Mesothelial cell of epicardium (in vitro differentiated cells): Measurements from ENCODE around the gene MED12L. TPM values are rescaled to one million over a fixed set of nuclear protein-coding genes. Genes with fewer than 3 reads are reported as not detected.

Experiments used
- DNase-seq, 2 experiments: peaks; one replicate each; pipeline ENCODE4 v3.0.0; 2021; ENCODE audit warnings: low spot score in 2 of 2; ENCODE audit not compliant: unreplicated experiment in 2 of 2
- H3K27ac Mint-ChIP-seq: 2 replicates; pipeline ENCODE4 v1.8.0; 2021; ENCODE audit warnings: mixed read lengths
- H3K27me3 Mint-ChIP-seq: 2 replicates; pipeline ENCODE4 v1.8.0; 2021; ENCODE audit warnings: low read depth, mixed read lengths
- H3K36me3 Mint-ChIP-seq: 2 replicates; pipeline ENCODE4 v1.8.0; 2021; ENCODE audit warnings: mixed read lengths
- H3K4me1 Mint-ChIP-seq: 2 replicates; pipeline ENCODE4 v1.8.0; 2021; ENCODE audit warnings: mixed read lengths
- H3K4me3 Mint-ChIP-seq: 2 replicates; pipeline ENCODE4 v1.8.0; 2021; ENCODE audit warnings: mild to moderate bottlenecking, moderate library complexity, mixed read lengths
- H3K9me3 Mint-ChIP-seq: 2 replicates; pipeline ENCODE4 v1.8.0; 2021; ENCODE audit warnings: mixed read lengths
- total RNA-seq: library from RNA; stranded (reverse); gene quantifications from 3 replicates; pipeline ENCODE4 v1.2.1, GENCODE V29; 2021
- TF ChIP-seq, protein P1 (sequence below): fragments of 200-600 bp; sonication (generic); IDR thresholded peaks from one replicate; pipeline ENCODE4 v1.5.0; 2021; ENCODE audit warnings: antibody characterized with exemption; ENCODE audit not compliant: unreplicated experiment

Gene MED12L
- total RNA-seq, 1 donor from 2014 or later = 13.8 TPM

DNA sequence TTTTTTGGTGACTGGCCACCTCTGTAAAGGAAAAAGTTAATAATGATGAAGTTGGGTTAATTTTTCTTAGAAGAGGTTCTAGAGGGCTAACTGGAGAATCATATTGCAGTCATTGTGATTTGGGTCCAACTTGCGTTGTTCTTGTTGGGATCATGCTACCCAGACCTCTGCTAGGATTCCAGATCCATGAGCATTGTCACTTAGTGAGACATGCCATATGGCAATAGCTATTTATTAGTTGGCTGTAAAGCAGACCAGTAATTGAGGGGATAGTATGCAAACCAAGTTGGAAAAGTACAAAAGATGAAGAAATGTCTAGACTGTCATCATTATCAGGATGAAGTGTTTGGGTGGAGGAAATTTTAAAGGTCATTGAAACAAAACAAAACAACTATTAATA, 329.8 kb downstream of the MED12L start:
- H3K4me1 Mint-ChIP-seq = peaks cover 3% of the 10 kb centered on the region
- H3K4me3 Mint-ChIP-seq = no peak overlapping the region
- TF ChIP-seq, protein P1, sequence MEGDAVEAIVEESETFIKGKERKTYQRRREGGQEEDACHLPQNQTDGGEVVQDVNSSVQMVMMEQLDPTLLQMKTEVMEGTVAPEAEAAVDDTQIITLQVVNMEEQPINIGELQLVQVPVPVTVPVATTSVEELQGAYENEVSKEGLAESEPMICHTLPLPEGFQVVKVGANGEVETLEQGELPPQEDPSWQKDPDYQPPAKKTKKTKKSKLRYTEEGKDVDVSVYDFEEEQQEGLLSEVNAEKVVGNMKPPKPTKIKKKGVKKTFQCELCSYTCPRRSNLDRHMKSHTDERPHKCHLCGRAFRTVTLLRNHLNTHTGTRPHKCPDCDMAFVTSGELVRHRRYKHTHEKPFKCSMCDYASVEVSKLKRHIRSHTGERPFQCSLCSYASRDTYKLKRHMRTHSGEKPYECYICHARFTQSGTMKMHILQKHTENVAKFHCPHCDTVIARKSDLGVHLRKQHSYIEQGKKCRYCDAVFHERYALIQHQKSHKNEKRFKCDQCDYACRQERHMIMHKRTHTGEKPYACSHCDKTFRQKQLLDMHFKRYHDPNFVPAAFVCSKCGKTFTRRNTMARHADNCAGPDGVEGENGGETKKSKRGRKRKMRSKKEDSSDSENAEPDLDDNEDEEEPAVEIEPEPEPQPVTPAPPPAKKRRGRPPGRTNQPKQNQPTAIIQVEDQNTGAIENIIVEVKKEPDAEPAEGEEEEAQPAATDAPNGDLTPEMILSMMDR = no peak
- no peak overlapping the region for H3K27ac Mint-ChIP-seq
- peaks cover 30% of the 10 kb centered on the region for H3K36me3 Mint-ChIP-seq
- no peak for DNase-seq
- no peaks in the 10 kb centered on the region for H3K9me3 Mint-ChIP-seq
- no peaks in the 10 kb centered on the region for H3K27me3 Mint-ChIP-seq

DNA sequence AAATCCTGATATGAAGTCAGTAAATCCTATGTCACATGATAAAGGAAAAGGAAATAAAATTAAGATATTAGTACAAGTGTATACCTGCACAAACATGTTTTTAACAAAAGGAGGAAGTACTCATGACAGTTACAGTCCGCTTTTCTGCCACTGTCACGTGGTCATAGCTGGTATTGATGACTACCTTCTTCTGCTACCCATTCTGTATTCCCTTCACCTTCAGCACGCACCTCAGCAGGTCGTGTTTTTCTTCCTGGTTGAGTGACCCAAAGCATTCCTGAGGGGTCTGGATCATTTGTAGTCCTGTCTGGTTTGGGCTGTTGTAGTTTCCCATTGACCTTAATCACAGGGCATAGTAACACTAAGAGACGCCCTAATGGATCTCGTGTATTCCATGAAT, 334.3 kb downstream of the MED12L start:
- DNase-seq = no peak
- Mint-ChIP-seq H3K27ac (no peak overlapping the region), H3K4me1 (peaks cover 5% of the 10 kb centered on the region), H3K9me3 (no peaks in the 10 kb centered on the region), H3K27me3 (no peaks in the 10 kb centered on the region), H3K4me3 (no peak overlapping the region), H3K36me3 (peaks cover 22% of the 10 kb centered on the region)
- TF ChIP-seq, protein P1 = no peak

DNA sequence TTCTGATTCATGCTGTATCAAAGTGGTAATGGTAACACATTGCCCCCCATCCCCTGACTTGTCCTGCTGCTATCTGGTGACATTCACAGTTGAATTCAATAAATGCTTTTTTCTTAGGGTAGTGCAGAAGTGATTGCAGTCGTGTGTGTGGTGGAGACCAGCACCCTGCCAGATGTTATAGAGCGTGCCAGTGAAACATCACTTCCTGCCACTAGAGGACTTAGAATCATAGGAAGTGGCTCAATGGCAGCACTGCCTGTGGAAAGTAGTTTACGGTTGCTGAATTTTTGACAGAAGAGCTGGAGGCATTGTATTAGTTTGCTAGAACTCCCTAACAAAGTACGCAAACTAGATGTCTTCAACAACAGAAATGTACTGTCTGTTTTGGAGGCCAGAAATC, 336.5 kb downstream of the MED12L start:
- TF ChIP-seq, protein P1 = no peak
- Mint-ChIP-seq H3K9me3 (no peaks in the 10 kb centered on the region), H3K27me3 (no peaks in the 10 kb centered on the region), H3K36me3 (peaks cover 22% of the 10 kb centered on the region), H3K4me1 (peaks cover 10% of the 10 kb centered on the region), H3K4me3 (no peak overlapping the region), H3K27ac (no peak overlapping the region)
- DNase-seq = no peak

DNA sequence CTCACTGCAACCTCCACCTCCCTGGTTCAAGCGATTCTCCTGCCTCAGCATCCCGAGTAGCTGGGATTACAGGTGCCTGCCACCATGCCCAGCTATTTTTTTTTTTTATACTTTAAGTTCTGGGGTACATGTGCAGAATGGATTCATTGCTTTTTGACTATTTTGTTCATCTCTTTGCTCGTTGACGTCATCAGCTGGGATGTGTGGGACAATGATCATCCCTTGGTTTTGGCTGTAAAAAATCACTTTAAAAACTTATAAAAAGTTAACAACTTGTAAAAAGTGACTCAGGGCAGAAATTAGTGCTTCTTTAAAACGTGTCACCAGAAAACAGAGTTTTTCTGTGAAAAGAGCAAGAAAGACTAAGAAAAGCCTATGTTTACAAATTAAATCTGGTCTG, 337.6 kb downstream of the MED12L start:
- peaks cover 19% of the 10 kb centered on the region for H3K36me3 Mint-ChIP-seq
- no peak overlapping the region for H3K4me3 Mint-ChIP-seq
- TF ChIP-seq, protein P1 = no peak
- H3K9me3 Mint-ChIP-seq = no peaks in the 10 kb centered on the region
- no peak for DNase-seq
- peaks cover 10% of the 10 kb centered on the region for H3K4me1 Mint-ChIP-seq
- no peaks in the 10 kb centered on the region for H3K27me3 Mint-ChIP-seq
- H3K27ac Mint-ChIP-seq = no peak overlapping the region

DNA sequence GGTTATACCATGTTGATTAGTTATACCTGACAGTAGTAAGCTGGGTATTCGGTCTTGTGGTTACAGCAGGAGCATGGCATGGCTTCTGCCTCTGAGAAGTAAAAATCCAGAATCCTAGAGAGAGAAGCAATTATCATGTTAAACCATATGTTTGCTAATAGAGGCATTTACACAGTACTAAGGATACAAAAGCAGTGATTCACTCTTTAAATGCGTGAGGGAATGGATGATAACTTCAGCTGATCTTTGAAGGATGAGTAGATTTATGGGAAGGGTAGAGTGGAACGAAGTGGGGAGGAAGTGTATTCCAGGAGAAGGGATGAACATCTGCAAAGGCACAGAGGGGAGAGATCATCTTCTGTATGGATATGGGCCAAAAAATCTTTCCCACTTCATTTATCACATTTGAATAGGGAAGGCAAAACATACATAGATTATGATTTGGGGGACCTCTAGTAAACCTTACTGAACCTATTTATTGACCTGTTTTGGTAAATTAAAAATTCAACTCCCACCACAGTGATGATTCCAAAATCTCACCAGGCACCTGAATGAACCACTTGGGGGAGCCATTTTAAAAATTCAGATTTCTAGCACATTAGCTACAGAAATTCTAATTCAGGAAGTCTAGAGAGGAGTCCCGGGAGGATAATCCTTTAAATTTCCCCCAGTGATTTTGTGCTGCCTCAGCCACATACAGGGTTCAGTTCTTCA, 340.3 kb downstream of the MED12L start:
- H3K4me1 Mint-ChIP-seq = peaks cover 7% of the 10 kb centered on the region
- H3K4me3 Mint-ChIP-seq = no peak overlapping the region
- TF ChIP-seq, protein P1 = peak; percentile 43
- H3K9me3 Mint-ChIP-seq = peaks cover 3% of the 10 kb centered on the region
- no peaks in the 10 kb centered on the region for H3K27me3 Mint-ChIP-seq
- H3K36me3 Mint-ChIP-seq = peaks cover 14% of the 10 kb centered on the region
- H3K27ac Mint-ChIP-seq = no peak overlapping the region
- DNase-seq = no peak

DNA sequence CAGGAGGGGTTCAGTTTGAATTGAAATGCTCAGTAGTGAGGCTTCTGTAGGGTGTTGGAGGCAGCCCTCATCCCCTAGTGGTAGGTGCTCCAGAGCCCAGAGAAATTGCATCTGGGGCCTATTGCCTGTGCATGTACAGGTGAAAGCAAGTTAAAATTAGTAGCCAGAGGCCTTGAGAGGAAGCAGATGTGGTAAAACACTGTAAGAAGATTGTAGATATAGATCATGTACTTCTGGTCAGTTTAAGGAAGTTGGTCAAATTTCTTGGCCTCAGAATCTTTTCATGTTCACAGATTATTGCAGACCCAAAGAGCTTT, 340.8 kb downstream of the MED12L start:
- peaks cover 3% of the 10 kb centered on the region for H3K9me3 Mint-ChIP-seq
- TF ChIP-seq, protein P1 = peak; percentile 17
- no peaks in the 10 kb centered on the region for H3K27me3 Mint-ChIP-seq
- H3K36me3 Mint-ChIP-seq = peaks cover 14% of the 10 kb centered on the region
- no peak overlapping the region for H3K27ac Mint-ChIP-seq
- H3K4me1 Mint-ChIP-seq = peaks cover 7% of the 10 kb centered on the region
- DNase-seq = no peak
- no peak overlapping the region for H3K4me3 Mint-ChIP-seq
